IMR-90 (cell line): ENCODE results near the gene CHRNA7.

Experiments
- CHD1 ChIP-seq: IDR thresholded peaks from 2 replicates; pipeline ENCODE4 v1.6.1; 2012; ENCODE audit warnings: low read depth, low read length, improper control_type of control experiment
- MAFK ChIP-seq: IDR thresholded peaks from 2 replicates; pipeline ENCODE4 v1.6.1; 2012; ENCODE audit warnings: low read depth, low read length, improper control_type of control experiment
- MAZ ChIP-seq: IDR thresholded peaks from 2 replicates; pipeline ENCODE4 v1.6.1; 2012; ENCODE audit warnings: low read depth, mild to moderate bottlenecking, low read length, improper control_type of control experiment, moderate library complexity, borderline replicate concordance
- NFE2L2 ChIP-seq: fragments of 150-350 bp; IDR thresholded peaks from 2 replicates; pipeline ENCODE4 v1.6.1; 2016; ENCODE audit warnings: low read depth, mild to moderate bottlenecking, low read length
- POLR2A ChIP-seq: IDR thresholded peaks from 2 replicates; pipeline ENCODE4 v1.6.1; 2012; ENCODE audit warnings: mild to moderate bottlenecking, low read depth, low read length
- RCOR1 ChIP-seq: IDR thresholded peaks from 2 replicates; pipeline ENCODE4 v1.6.1; 2012; ENCODE audit warnings: mild to moderate bottlenecking, low read length, improper control_type of control experiment; ENCODE audit not compliant: insufficient replicate concordance
- SMC3 ChIP-seq: fragments of 150-350 bp; IDR thresholded peaks from 2 replicates; pipeline ENCODE4 v1.6.1; 2016; ENCODE audit warnings: low read depth, mild to moderate bottlenecking, antibody characterized with exemption, low read length, moderate library complexity
- TF ChIP-seq, protein P1 (sequence below): conservative IDR thresholded peaks from 2 replicates; pipeline ENCODE4 v1.5.1; 2012; ENCODE audit warnings: mild to moderate bottlenecking, low read depth, low read length, improper control_type of control experiment
- TF ChIP-seq, protein P2 (sequence below): fragments of 150-350 bp; IDR thresholded peaks from 2 replicates; pipeline ENCODE4 v1.6.1; 2017; ENCODE audit warnings: mild to moderate bottlenecking, antibody characterized with exemption, low read length, low read depth

DNA sequence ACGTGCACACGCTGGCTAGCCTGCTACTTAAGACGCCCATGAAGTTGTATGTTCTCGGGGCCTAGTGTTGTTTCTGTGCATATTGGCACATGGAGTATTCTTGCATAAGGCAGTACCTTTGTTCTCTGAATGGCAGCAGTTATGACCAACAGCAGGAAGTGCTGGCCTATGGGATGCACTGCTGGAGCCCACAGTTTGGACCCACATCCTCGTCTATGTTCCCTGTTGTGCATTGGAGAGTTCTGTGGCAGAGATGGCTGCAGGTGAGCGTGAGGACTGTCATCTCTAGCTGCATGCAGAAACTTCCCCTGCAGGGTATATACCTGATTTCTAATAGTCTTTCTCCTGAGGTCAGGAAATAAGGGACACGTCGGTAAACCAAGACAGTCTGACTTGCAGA is 81.8 kb downstream of the CHRNA7 start:
- TF ChIP-seq MAZ (no peak), POLR2A (no peak), MAFK (no peak), SMC3 (no peak), CHD1 (no peak), NFE2L2 (no peak), RCOR1 (no peak)
- TF ChIP-seq, protein P1, sequence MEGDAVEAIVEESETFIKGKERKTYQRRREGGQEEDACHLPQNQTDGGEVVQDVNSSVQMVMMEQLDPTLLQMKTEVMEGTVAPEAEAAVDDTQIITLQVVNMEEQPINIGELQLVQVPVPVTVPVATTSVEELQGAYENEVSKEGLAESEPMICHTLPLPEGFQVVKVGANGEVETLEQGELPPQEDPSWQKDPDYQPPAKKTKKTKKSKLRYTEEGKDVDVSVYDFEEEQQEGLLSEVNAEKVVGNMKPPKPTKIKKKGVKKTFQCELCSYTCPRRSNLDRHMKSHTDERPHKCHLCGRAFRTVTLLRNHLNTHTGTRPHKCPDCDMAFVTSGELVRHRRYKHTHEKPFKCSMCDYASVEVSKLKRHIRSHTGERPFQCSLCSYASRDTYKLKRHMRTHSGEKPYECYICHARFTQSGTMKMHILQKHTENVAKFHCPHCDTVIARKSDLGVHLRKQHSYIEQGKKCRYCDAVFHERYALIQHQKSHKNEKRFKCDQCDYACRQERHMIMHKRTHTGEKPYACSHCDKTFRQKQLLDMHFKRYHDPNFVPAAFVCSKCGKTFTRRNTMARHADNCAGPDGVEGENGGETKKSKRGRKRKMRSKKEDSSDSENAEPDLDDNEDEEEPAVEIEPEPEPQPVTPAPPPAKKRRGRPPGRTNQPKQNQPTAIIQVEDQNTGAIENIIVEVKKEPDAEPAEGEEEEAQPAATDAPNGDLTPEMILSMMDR: no peak
- TF ChIP-seq, protein P2, sequence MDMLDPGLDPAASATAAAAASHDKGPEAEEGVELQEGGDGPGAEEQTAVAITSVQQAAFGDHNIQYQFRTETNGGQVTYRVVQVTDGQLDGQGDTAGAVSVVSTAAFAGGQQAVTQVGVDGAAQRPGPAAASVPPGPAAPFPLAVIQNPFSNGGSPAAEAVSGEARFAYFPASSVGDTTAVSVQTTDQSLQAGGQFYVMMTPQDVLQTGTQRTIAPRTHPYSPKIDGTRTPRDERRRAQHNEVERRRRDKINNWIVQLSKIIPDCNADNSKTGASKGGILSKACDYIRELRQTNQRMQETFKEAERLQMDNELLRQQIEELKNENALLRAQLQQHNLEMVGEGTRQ: no peak
